22Rv1 (cell line): ENCODE measurements around the gene SKA1.
"Not testable (repeated sequence)": the region's sequence is repeated elsewhere in the genome, so short reads cannot be mapped to it uniquely, and the experiment has no call there.

Experiments
- H3K27ac ChIP-seq: fragments of 450-650 bp; 2 replicates; pipeline ENCODE4 v1.5.1; 2017
- CTCF ChIP-seq: fragments of 450-650 bp; IDR thresholded peaks from 2 replicates; pipeline ENCODE4 v1.5.1; 2017; ENCODE audit warnings: mild to moderate bottlenecking
- ZFX ChIP-seq: fragments of 450-650 bp; IDR thresholded peaks from 2 replicates; pipeline ENCODE4 v1.6.1; 2017; ENCODE audit warnings: antibody characterized with exemption, borderline replicate concordance

The SKA1 gene

GRCh38 chr18:50401888-50402287 lies 27.0 kb downstream of the SKA1 start:
- TF ChIP-seq ZFX (no peak), CTCF (no peak)
- no peak overlapping the region for H3K27ac ChIP-seq

GRCh38 chr18:50404752-50405581 lies 30.1 kb downstream of the SKA1 start:
- peak overlapping the region; percentile 58 for H3K27ac ChIP-seq

- TF ChIP-seq ZFX, result no peak
- TF ChIP-seq CTCF, result no peak
- H3K27ac ChIP-seq, result no peak overlapping the region
These were observed 30.9 kb downstream of the SKA1 start for GRCh38 chr18:50405582-50406271.

- TF ChIP-seq ZFX, result no peak
- no peak for TF ChIP-seq CTCF
- H3K27ac ChIP-seq, result no peak overlapping the region
These were observed 34.4 kb downstream of the SKA1 start for GRCh38 chr18:50409236-50409635.

GRCh38 chr18:50410008-50410407 lies 35.2 kb downstream of the SKA1 start:
- H3K27ac ChIP-seq, result no peak overlapping the region
- TF ChIP-seq CTCF, result no peak
- TF ChIP-seq ZFX, result no peak

- TF ChIP-seq ZFX (no peak), CTCF (no peak)
- H3K27ac ChIP-seq, result no peak overlapping the region
These were observed 36.0 kb downstream of the SKA1 start for GRCh38 chr18:50410894-50411293.

- not testable (repeated sequence) for H3K27ac ChIP-seq
These were observed 42.0 kb downstream of the SKA1 start for GRCh38 chr18:50416832-50417231.

- not testable (repeated sequence) for H3K27ac ChIP-seq
These were observed 42.9 kb downstream of the SKA1 start for GRCh38 chr18:50417705-50418104.

GRCh38 chr18:50418650-50419049 lies 43.8 kb downstream of the SKA1 start:
- H3K27ac ChIP-seq, result no peak overlapping the region
- no peak for TF ChIP-seq CTCF
- no peak for TF ChIP-seq ZFX
